GM23338 (cell line): ENCODE measurements around the gene KIAA0753. TPM values are rescaled to one million over a fixed set of nuclear protein-coding genes. Genes with fewer than 3 reads are reported as not detected.
"Not testable (repeated sequence)": the region's sequence is repeated elsewhere in the genome, so short reads cannot be mapped to it uniquely, and the experiment has no call there.

Source experiments
- ATAC-seq: fragments of 200-7000 bp; cut with Tn5 transposase; 3 replicates; pipeline ENCODE4 v1.9.1; 2020
- DNase-seq: peaks from one replicate; pipeline ENCODE4 v3.0.0-alpha.2; 2015; ENCODE audit warnings: low spot score
- H2AFZ ChIP-seq: fragments of 200-600 bp; sonication (generic); 2 replicates; pipeline ENCODE4 v1.8.0; 2016; ENCODE audit warnings: antibody characterized with exemption, mild to moderate bottlenecking, moderate library complexity
- H3F3A ChIP-seq: fragments of 200-600 bp; sonication (generic); replicated peaks from 2 replicates; pipeline ENCODE4 v1.8.0; 2017; ENCODE audit warnings: antibody characterized with exemption, mixed run types, low read depth
- H3K27ac ChIP-seq: fragments of 200-600 bp; sonication (generic); 2 replicates; pipeline ENCODE4 v1.6.1; 2016; ENCODE audit warnings: low read depth
- H3K27me3 ChIP-seq: fragments of 200-600 bp; sonication (generic); 2 replicates; pipeline ENCODE4 v1.8.0; 2016; ENCODE audit warnings: mild to moderate bottlenecking, mixed run types, moderate library complexity; ENCODE audit not compliant: insufficient read depth
- H3K36me3 ChIP-seq: fragments of 200-600 bp; sonication (generic); 2 replicates; pipeline ENCODE4 v1.8.0; 2016; ENCODE audit warnings: mild to moderate bottlenecking; ENCODE audit not compliant: insufficient read depth
- H3K4me1 ChIP-seq: fragments of 200-600 bp; sonication (generic); 2 replicates; pipeline ENCODE4 v1.8.0; 2016; ENCODE audit warnings: mild to moderate bottlenecking, moderate library complexity; ENCODE audit not compliant: insufficient read depth
- H3K4me2 ChIP-seq: fragments of 200-600 bp; sonication (generic); 2 replicates; pipeline ENCODE4 v1.7.1; 2017; ENCODE audit warnings: mixed run types
- H3K4me3 ChIP-seq: fragments of 200-600 bp; sonication (generic); 2 replicates; pipeline ENCODE4 v1.6.1; 2016; ENCODE audit warnings: mixed run types
- H3K79me2 ChIP-seq: fragments of 200-600 bp; sonication (generic); replicated peaks from 2 replicates; pipeline ENCODE4 v1.8.0; 2017; ENCODE audit warnings: mild to moderate bottlenecking; ENCODE audit not compliant: insufficient read depth
- H3K9me2 ChIP-seq: fragments of 200-600 bp; sonication (generic); 2 replicates; pipeline ENCODE4 v1.8.0; 2017; ENCODE audit not compliant: insufficient read depth
- H4K20me1 ChIP-seq: fragments of 200-600 bp; sonication (generic); replicated peaks from 2 replicates; pipeline ENCODE4 v1.8.0; 2017; ENCODE audit warnings: mild to moderate bottlenecking; ENCODE audit not compliant: insufficient read depth
- H3K27ac Mint-ChIP-seq: 2 replicates; pipeline ENCODE4 v1.8.0; 2020; ENCODE audit warnings: inconsistent platforms, mild to moderate bottlenecking, moderate library complexity, mixed read lengths
- H3K27me3 Mint-ChIP-seq: 3 replicates; pipeline ENCODE4 v1.8.0; 2022; ENCODE audit warnings: low read depth, mild to moderate bottlenecking, moderate library complexity, mixed read lengths, inconsistent platforms; ENCODE audit not compliant: insufficient read depth, poor library complexity
- H3K36me3 Mint-ChIP-seq: 3 replicates; pipeline ENCODE4 v1.8.0; 2021; ENCODE audit warnings: low read depth, mild to moderate bottlenecking, inconsistent platforms, moderate library complexity, mixed read lengths
- H3K4me1 Mint-ChIP-seq: 3 replicates; pipeline ENCODE4 v1.8.0; 2020; ENCODE audit warnings: mild to moderate bottlenecking, inconsistent platforms, mixed read lengths
- H3K4me3 Mint-ChIP-seq: 3 replicates; pipeline ENCODE4 v1.8.0; 2021; ENCODE audit warnings: moderate library complexity, mild to moderate bottlenecking, inconsistent platforms, mixed read lengths
- H3K9me3 Mint-ChIP-seq: 3 replicates; pipeline ENCODE4 v1.8.0; 2020; ENCODE audit warnings: moderate library complexity, mild to moderate bottlenecking, inconsistent platforms, mixed read lengths
- NANOG ChIP-seq: IDR thresholded peaks from 2 replicates; pipeline ENCODE4 v1.6.1; 2016; ENCODE audit warnings: antibody characterized with exemption, borderline replicate concordance
- POLR2AphosphoS5 ChIP-seq: IDR thresholded peaks from 2 replicates; pipeline ENCODE4 v1.6.1; 2016; ENCODE audit warnings: antibody characterized with exemption, low read depth
- ZNF114 ChIP-seq: fragments of 250-450 bp; sonication (Bioruptor Pico); IDR thresholded peaks from 2 replicates; pipeline ENCODE4 v1.5.0; 2020; ENCODE audit warnings: mild to moderate bottlenecking, moderate library complexity
- polyA plus RNA-seq: library from polyadenylated mRNA; unstranded; fragments of >200 nt; fragmentation: Nextera tagmentation; extraction: Ambion mirVana; gene quantifications from 2 replicates; pipeline ENCODE4 v1.2.1, GENCODE V29; 2016
- total RNA-seq: library from RNA; depleted of rRNA; stranded (reverse); fragments of >200 nt; shearing (Covaris generic); gene quantifications from 2 replicates; pipeline ENCODE4 v1.2.3, GENCODE V29; 2014
- TF ChIP-seq, protein P1 (sequence below): IDR thresholded peaks from one replicate; pipeline ENCODE4 v1.6.1; 2018; ENCODE audit warnings: antibody characterized with exemption; ENCODE audit not compliant: unreplicated experiment
- TF ChIP-seq, protein P2 (sequence below): fragments of 250-450 bp; sonication (Bioruptor Pico); IDR thresholded peaks from 2 replicates; pipeline ENCODE4 v1.5.0; 2020; ENCODE audit warnings: mild to moderate bottlenecking, moderate library complexity

KIAA0753 gene
- total and polyA plus RNA-seq, 2 experiments from 2014 or later = 6.0 to 27.8 TPM

DNA sequence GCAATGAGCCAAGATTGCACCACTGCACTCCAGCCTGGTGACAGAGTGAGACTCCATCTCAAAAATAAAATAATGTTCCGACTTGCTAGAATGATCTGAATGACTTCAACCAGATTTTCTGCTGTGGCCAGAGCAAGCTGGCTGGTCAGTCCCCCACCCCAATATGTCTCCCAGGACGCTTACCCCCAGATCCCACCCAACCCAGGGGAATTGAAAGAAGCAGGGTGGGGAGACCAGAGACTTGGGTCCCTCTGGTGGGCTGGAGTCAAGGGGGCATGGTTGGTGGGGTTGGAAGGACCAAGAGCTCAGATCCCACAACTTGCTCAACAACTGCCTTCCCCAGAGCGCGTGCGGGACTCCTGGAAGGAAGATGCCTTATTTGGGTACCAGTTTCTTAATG lies 17.9 kb upstream of the KIAA0753 start:
- H3K27ac ChIP-seq, H3K36me3 Mint-ChIP-seq, H3K4me1 ChIP-seq, H3K9me2 ChIP-seq, DNase-seq, H3K9me3 Mint-ChIP-seq, H3K4me3 ChIP-seq, ATAC-seq, H4K20me1 ChIP-seq, H3K36me3 ChIP-seq, H3K4me2 ChIP-seq, H3K27ac Mint-ChIP-seq, H2AFZ ChIP-seq, H3K79me2 ChIP-seq: not testable (repeated sequence)
- H3K4me3 Mint-ChIP-seq = peak overlapping the region; percentile 85
- H3K27me3 ChIP-seq = peaks cover 51% of the 10 kb centered on the region
- peaks cover 41% of the 10 kb centered on the region for H3K27me3 Mint-ChIP-seq
- 0 out of 2 replicates have a peak, but pooled peaks cover 11% of the 10 kb centered on the region for H3F3A ChIP-seq
- peaks cover 27% of the 10 kb centered on the region for H3K4me1 Mint-ChIP-seq

DNA sequence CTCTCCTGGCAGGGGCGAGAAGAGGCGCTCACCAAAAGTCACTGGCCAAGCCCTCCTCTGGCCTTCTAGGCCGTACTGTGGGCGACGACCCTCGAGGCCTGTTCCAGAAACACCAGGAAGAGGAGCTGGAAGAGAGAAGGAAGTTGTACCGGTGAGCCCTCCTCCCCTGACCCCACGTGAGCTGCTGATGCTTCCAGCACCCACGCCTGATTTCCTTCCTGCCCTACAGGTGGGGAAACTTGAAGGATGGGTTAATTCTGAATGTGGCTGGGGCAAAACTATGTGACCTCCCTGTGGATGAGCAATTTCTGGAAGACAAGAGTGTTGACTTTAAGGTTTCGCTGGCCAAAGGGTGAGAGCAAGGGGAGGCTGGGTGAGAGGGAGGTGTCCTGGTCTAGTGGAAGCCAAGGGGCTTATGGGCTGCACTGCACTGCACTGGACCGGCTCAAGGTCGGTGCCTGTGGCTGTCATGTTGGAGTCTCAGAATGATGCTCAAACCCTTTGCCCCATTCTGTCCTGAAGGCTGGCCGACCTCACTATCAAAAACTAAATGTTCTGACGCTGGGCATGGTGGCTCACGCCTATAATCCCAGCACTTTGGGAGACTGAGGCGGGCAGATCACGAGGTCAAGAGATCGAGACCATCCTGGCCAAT lies 17.2 kb upstream of the KIAA0753 start:
- no peak overlapping the region for H3K27ac ChIP-seq
- 0 out of 2 replicates have a peak, but pooled peaks cover 11% of the 10 kb centered on the region for H3F3A ChIP-seq
- no peaks in the 10 kb centered on the region for H3K9me2 ChIP-seq
- peak overlapping the region; percentile 67 for H3K4me3 ChIP-seq
- TF ChIP-seq, protein P1, sequence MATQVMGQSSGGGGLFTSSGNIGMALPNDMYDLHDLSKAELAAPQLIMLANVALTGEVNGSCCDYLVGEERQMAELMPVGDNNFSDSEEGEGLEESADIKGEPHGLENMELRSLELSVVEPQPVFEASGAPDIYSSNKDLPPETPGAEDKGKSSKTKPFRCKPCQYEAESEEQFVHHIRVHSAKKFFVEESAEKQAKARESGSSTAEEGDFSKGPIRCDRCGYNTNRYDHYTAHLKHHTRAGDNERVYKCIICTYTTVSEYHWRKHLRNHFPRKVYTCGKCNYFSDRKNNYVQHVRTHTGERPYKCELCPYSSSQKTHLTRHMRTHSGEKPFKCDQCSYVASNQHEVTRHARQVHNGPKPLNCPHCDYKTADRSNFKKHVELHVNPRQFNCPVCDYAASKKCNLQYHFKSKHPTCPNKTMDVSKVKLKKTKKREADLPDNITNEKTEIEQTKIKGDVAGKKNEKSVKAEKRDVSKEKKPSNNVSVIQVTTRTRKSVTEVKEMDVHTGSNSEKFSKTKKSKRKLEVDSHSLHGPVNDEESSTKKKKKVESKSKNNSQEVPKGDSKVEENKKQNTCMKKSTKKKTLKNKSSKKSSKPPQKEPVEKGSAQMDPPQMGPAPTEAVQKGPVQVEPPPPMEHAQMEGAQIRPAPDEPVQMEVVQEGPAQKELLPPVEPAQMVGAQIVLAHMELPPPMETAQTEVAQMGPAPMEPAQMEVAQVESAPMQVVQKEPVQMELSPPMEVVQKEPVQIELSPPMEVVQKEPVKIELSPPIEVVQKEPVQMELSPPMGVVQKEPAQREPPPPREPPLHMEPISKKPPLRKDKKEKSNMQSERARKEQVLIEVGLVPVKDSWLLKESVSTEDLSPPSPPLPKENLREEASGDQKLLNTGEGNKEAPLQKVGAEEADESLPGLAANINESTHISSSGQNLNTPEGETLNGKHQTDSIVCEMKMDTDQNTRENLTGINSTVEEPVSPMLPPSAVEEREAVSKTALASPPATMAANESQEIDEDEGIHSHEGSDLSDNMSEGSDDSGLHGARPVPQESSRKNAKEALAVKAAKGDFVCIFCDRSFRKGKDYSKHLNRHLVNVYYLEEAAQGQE = no peak
- no peak for TF ChIP-seq ZNF114 (CRISPR knock-in tag)
- TF ChIP-seq NANOG = no peak
- TF ChIP-seq, protein P2, sequence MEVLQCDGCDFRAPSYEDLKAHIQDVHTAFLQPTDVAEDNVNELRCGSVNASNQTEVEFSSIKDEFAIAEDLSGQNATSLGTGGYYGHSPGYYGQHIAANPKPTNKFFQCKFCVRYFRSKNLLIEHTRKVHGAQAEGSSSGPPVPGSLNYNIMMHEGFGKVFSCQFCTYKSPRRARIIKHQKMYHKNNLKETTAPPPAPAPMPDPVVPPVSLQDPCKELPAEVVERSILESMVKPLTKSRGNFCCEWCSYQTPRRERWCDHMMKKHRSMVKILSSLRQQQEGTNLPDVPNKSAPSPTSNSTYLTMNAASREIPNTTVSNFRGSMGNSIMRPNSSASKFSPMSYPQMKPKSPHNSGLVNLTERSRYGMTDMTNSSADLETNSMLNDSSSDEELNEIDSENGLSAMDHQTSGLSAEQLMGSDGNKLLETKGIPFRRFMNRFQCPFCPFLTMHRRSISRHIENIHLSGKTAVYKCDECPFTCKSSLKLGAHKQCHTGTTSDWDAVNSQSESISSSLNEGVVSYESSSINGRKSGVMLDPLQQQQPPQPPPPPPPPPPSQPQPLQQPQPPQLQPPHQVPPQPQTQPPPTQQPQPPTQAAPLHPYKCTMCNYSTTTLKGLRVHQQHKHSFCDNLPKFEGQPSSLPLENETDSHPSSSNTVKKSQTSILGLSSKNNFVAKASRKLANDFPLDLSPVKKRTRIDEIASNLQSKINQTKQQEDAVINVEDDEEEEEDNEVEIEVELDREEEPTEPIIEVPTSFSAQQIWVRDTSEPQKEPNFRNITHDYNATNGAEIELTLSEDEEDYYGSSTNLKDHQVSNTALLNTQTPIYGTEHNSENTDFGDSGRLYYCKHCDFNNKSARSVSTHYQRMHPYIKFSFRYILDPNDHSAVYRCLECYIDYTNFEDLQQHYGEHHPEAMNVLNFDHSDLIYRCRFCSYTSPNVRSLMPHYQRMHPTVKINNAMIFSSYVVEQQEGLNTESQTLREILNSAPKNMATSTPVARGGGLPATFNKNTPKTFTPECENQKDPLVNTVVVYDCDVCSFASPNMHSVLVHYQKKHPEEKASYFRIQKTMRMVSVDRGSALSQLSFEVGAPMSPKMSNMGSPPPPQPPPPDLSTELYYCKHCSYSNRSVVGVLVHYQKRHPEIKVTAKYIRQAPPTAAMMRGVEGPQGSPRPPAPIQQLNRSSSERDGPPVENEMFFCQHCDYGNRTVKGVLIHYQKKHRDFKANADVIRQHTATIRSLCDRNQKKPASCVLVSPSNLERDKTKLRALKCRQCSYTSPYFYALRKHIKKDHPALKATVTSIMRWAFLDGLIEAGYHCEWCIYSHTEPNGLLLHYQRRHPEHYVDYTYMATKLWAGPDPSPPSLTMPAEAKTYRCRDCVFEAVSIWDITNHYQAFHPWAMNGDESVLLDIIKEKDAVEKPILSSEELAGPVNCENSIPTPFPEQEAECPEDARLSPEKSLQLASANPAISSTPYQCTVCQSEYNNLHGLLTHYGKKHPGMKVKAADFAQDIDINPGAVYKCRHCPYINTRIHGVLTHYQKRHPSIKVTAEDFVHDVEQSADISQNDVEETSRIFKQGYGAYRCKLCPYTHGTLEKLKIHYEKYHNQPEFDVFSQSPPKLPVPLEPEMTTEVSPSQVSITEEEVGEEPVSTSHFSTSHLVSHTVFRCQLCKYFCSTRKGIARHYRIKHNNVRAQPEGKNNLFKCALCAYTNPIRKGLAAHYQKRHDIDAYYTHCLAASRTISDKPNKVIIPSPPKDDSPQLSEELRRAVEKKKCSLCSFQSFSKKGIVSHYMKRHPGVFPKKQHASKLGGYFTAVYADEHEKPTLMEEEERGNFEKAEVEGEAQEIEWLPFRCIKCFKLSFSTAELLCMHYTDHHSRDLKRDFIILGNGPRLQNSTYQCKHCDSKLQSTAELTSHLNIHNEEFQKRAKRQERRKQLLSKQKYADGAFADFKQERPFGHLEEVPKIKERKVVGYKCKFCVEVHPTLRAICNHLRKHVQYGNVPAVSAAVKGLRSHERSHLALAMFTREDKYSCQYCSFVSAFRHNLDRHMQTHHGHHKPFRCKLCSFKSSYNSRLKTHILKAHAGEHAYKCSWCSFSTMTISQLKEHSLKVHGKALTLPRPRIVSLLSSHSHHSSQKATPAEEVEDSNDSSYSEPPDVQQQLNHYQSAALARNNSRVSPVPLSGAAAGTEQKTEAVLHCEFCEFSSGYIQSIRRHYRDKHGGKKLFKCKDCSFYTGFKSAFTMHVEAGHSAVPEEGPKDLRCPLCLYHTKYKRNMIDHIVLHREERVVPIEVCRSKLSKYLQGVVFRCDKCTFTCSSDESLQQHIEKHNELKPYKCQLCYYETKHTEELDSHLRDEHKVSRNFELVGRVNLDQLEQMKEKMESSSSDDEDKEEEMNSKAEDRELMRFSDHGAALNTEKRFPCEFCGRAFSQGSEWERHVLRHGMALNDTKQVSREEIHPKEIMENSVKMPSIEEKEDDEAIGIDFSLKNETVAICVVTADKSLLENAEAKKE (CRISPR knock-in tag) = no peak
- TF ChIP-seq POLR2AphosphoS5 = no peak
- ATAC-seq (no peak), DNase-seq (no peak)
- no peaks in the 10 kb centered on the region for H4K20me1 ChIP-seq
- peak overlapping the region; percentile 27; the same call in 1 of the 2 replicates for H3K27ac Mint-ChIP-seq
- no peaks in the 10 kb centered on the region for H3K36me3 Mint-ChIP-seq
- peak overlapping the region; percentile 85 for H3K4me3 Mint-ChIP-seq
- H3K4me2 ChIP-seq = peak overlapping the region; percentile 91
- H3K4me1 ChIP-seq = peaks cover 10% of the 10 kb centered on the region
- H3K36me3 ChIP-seq = no peaks in the 10 kb centered on the region
- H3K9me3 Mint-ChIP-seq = no peaks in the 10 kb centered on the region; the same call in 2 of the 3 replicates
- peaks cover 44% of the 10 kb centered on the region for H3K27me3 Mint-ChIP-seq
- H3K79me2 ChIP-seq = no peaks in the 10 kb centered on the region; the same call in 1 of the 2 replicates
- H3K27me3 ChIP-seq = peaks cover 57% of the 10 kb centered on the region
- peaks cover 31% of the 10 kb centered on the region for H3K4me1 Mint-ChIP-seq
- H2AFZ ChIP-seq = no peak overlapping the region; the same call in 1 of the 2 replicates
